ENCODE measurements around the gene CNPPD1.

DNA sequence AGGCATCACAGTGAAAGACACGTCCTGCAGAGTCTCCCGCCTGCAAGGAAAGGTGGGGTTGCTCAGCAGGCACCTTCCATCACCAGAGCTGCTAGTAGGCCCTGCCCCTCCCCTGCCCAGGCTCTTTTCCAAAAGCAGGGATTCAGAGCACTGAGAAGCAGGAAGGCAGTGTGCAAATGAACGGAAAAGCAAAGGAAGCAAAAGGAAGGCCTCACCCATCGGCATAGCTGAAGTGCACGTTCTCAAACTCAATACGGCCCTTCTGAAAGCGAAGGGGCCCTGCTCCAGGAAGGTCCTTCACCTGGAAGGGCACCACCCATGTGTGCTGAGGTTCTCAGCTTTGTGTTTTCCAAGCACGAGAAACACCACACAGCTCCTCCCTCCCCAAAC, 36.3 kb upstream of the CNPPD1 start:
- TF ChIP-seq POLR2A (IDR thresholded peaks at IDR 0.05; ENCODE audit: control extremely low read depth in 1 of 2, low read depth in 2 of 2, low read length in 2 of 2) (no peak), HDAC2 (IDR thresholded peaks at IDR 0.05; ENCODE audit: borderline replicate concordance in 1 of 2, low read depth in 2 of 2, low read length in 2 of 2) (no peak), SUZ12 (IDR thresholded peaks at IDR 0.05; ENCODE audit: low read length) (no peak), TAF1 (IDR thresholded peaks at IDR 0.05; ENCODE audit: low read depth, low read length) (no peak), MAX (IDR thresholded peaks at IDR 0.05) (no peak)
- TF ChIP-seq, protein P1, sequence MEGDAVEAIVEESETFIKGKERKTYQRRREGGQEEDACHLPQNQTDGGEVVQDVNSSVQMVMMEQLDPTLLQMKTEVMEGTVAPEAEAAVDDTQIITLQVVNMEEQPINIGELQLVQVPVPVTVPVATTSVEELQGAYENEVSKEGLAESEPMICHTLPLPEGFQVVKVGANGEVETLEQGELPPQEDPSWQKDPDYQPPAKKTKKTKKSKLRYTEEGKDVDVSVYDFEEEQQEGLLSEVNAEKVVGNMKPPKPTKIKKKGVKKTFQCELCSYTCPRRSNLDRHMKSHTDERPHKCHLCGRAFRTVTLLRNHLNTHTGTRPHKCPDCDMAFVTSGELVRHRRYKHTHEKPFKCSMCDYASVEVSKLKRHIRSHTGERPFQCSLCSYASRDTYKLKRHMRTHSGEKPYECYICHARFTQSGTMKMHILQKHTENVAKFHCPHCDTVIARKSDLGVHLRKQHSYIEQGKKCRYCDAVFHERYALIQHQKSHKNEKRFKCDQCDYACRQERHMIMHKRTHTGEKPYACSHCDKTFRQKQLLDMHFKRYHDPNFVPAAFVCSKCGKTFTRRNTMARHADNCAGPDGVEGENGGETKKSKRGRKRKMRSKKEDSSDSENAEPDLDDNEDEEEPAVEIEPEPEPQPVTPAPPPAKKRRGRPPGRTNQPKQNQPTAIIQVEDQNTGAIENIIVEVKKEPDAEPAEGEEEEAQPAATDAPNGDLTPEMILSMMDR (IDR thresholded peaks at IDR 0.05; ENCODE audit: control extremely low read depth in 1 of 3, insufficient read depth in 1 of 3, low read depth in 1 of 3, low read length in 3 of 3), result no peak
- TF ChIP-seq, protein P2, sequence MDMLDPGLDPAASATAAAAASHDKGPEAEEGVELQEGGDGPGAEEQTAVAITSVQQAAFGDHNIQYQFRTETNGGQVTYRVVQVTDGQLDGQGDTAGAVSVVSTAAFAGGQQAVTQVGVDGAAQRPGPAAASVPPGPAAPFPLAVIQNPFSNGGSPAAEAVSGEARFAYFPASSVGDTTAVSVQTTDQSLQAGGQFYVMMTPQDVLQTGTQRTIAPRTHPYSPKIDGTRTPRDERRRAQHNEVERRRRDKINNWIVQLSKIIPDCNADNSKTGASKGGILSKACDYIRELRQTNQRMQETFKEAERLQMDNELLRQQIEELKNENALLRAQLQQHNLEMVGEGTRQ (IDR thresholded peaks at IDR 0.05; ENCODE audit: low read length), result no peak

Data from H1 (cell line).